Measurements from ENCODE around the gene RBM43. TPM values are rescaled to one million over a fixed set of nuclear protein-coding genes. Genes with fewer than 3 reads are reported as not detected.
A peak's percentile ranks its signal among the peaks of the same experiment; 100 is the strongest.

The RBM43 gene
- total RNA-seq, 1 experiment from 2014 or later: 2.5 TPM

GRCh38 chr2:151261977-151262291, 271 bp upstream of the RBM43 start:
- H3K9me2 ChIP-seq (replicated peaks; ENCODE audit: low read length): no peaks in the 10 kb centered on the region
- peak overlapping the region; percentile 81 for H3K4me3 ChIP-seq (ENCODE audit: low read length)
- no peak for DNase-seq
- ATAC-seq: no peak
- peak overlapping the region; percentile 75 for H3K27ac ChIP-seq (ENCODE audit: low read length)
- peak overlapping the region; percentile 94 for H2AFZ ChIP-seq (ENCODE audit: low read length)
- peak overlapping the region; percentile 82 for H3K9ac ChIP-seq (ENCODE audit: low read length)
- H4K20me1 ChIP-seq (ENCODE audit: low read length): no peaks in the 10 kb centered on the region
- CTCF ChIA-PET: interaction anchor here (0.5 kb wide), 1 partner anchor 164 kb away, joined by 6 read pairs; no protein-coding TSS in a partner anchor
- intact Hi-C loops (cut with micrococcal nuclease): loop anchor here (1.0 to 5.0 kb wide), 3 partner anchors 27 to 175 kb away; partner anchors contain the start of gene NMI
- no peaks in the 10 kb centered on the region for H3F3A ChIP-seq (ENCODE audit: low read length, unreplicated experiment)
- no TSS peak for BruUV-seq (replicated peaks)
- H3K27me3 ChIP-seq (ENCODE audit: low read length): no peaks in the 10 kb centered on the region
- no peak for TF ChIP-seq EZH2 (IDR thresholded peaks at IDR 0.05; ENCODE audit: low read length, unreplicated experiment)
- TF ChIP-seq EZH2phosphoT487 (IDR thresholded peaks at IDR 0.05; ENCODE audit: borderline replicate concordance, low read length): no peak
- no peak for TF ChIP-seq CTCF (conservative IDR thresholded peaks at IDR 0.05; ENCODE audit: low read depth, low read length)
- POLR2A ChIA-PET (ENCODE audit: unreplicated experiment): interaction anchor here (0.6 to 0.7 kb wide), 3 partner anchors 148 to 980 kb away, joined by 4 to 34 read pairs (median 5); no protein-coding TSS in a partner anchor
- peak overlapping the region; percentile 87 for H3K4me2 ChIP-seq (ENCODE audit: low read length)
- peaks cover 14% of the 10 kb centered on the region for H3K4me1 ChIP-seq (ENCODE audit: insufficient read depth, low read length)
- H3K79me2 ChIP-seq (ENCODE audit: low read length): no peaks in the 10 kb centered on the region
- H3K36me3 ChIP-seq (ENCODE audit: low read depth, low read length): no peaks in the 10 kb centered on the region
- no peaks in the 10 kb centered on the region for H3K9me3 ChIP-seq (ENCODE audit: low read length)

GRCh38 chr2:151260573-151261230, 961 bp downstream of the RBM43 start:
- no peaks in the 10 kb centered on the region for H3K27me3 ChIP-seq (ENCODE audit: low read length)
- no peaks in the 10 kb centered on the region for H3K79me2 ChIP-seq (ENCODE audit: low read length)
- H3K4me3 ChIP-seq (ENCODE audit: low read length): peak overlapping the region; percentile 81
- peak overlapping the region; percentile 94 for H2AFZ ChIP-seq (ENCODE audit: low read length)
- POLR2A ChIA-PET (ENCODE audit: unreplicated experiment): no interaction called here
- peaks cover 14% of the 10 kb centered on the region for H3K4me1 ChIP-seq (ENCODE audit: insufficient read depth, low read length)
- no peaks in the 10 kb centered on the region for H3F3A ChIP-seq (ENCODE audit: low read length, unreplicated experiment)
- intact Hi-C loops (cut with micrococcal nuclease): loop anchor here (1.0 to 5.0 kb wide), 3 partner anchors 29 to 177 kb away; partner anchors contain the start of gene NMI
- no peaks in the 10 kb centered on the region for H4K20me1 ChIP-seq (ENCODE audit: low read length)
- ATAC-seq (no peak), DNase-seq (no peak)
- BruUV-seq (replicated peaks): TSS peak; percentile 68
- CTCF ChIA-PET: interaction anchor here (0.5 kb wide), 1 partner anchor 30 kb away, joined by 9 read pairs; no protein-coding TSS in a partner anchor
- no peaks in the 10 kb centered on the region for H3K36me3 ChIP-seq (ENCODE audit: low read depth, low read length)
- H3K9me3 ChIP-seq (ENCODE audit: low read length): no peaks in the 10 kb centered on the region
- no peaks in the 10 kb centered on the region for H3K9me2 ChIP-seq (replicated peaks; ENCODE audit: low read length)
- peak overlapping the region; percentile 87 for H3K4me2 ChIP-seq (ENCODE audit: low read length)
- peak overlapping the region; percentile 82 for H3K9ac ChIP-seq (ENCODE audit: low read length)
- peak overlapping the region; percentile 75 for H3K27ac ChIP-seq (ENCODE audit: low read length)
- TF ChIP-seq EZH2phosphoT487 (IDR thresholded peaks at IDR 0.05; ENCODE audit: borderline replicate concordance, low read length) (no peak), EZH2 (IDR thresholded peaks at IDR 0.05; ENCODE audit: low read length, unreplicated experiment) (no peak), CTCF (conservative IDR thresholded peaks at IDR 0.05; ENCODE audit: low read depth, low read length) (no peak)

- no peak overlapping the region for H3K4me3 ChIP-seq (ENCODE audit: low read length)
- no peak overlapping the region for H3K4me2 ChIP-seq (ENCODE audit: low read length)
- H3K36me3 ChIP-seq (ENCODE audit: low read depth, low read length): no peaks in the 10 kb centered on the region
- H3K27me3 ChIP-seq (ENCODE audit: low read length): no peaks in the 10 kb centered on the region
- ChIA-PET POLR2A (ENCODE audit: unreplicated experiment) (interaction anchor here (0.7 kb wide), 1 partner anchor 100 kb away, joined by 3 read pairs; no protein-coding TSS in a partner anchor), CTCF (no interaction called here)
- H4K20me1 ChIP-seq (ENCODE audit: low read length): no peaks in the 10 kb centered on the region
- H2AFZ ChIP-seq (ENCODE audit: low read length): no peak overlapping the region
- ATAC-seq: no peak
- H3K9ac ChIP-seq (ENCODE audit: low read length): no peak overlapping the region
- TF ChIP-seq EZH2 (IDR thresholded peaks at IDR 0.05; ENCODE audit: low read length, unreplicated experiment) (no peak), EZH2phosphoT487 (IDR thresholded peaks at IDR 0.05; ENCODE audit: borderline replicate concordance, low read length) (no peak), CTCF (conservative IDR thresholded peaks at IDR 0.05; ENCODE audit: low read depth, low read length) (no peak)
- H3K9me3 ChIP-seq (ENCODE audit: low read length): no peaks in the 10 kb centered on the region
- intact Hi-C loops (cut with micrococcal nuclease): no loop called here
- no peaks in the 10 kb centered on the region for H3F3A ChIP-seq (ENCODE audit: low read length, unreplicated experiment)
- H3K4me1 ChIP-seq (ENCODE audit: insufficient read depth, low read length): peaks cover 14% of the 10 kb centered on the region
- BruUV-seq (replicated peaks): no TSS peak
- DNase-seq: no peak
- no peak overlapping the region for H3K27ac ChIP-seq (ENCODE audit: low read length)
- no peaks in the 10 kb centered on the region for H3K9me2 ChIP-seq (replicated peaks; ENCODE audit: low read length)
- H3K79me2 ChIP-seq (ENCODE audit: low read length): no peaks in the 10 kb centered on the region
Observed at GRCh38 chr2:151258121-151258520, 3.5 kb downstream of the RBM43 start.

Measured in PC-3 (cell line).